CD1c-positive myeloid dendritic cell (primary cell): Measurements from ENCODE around the gene PDXP.

Source experiments
- DNase-seq: peaks from one replicate; pipeline ENCODE4 v3.0.0-alpha.2; 2016; ENCODE audit errors: extremely low spot score

PDXP gene

GRCh38 chr22:37658133-37659065, at the start of gene PDXP:
Gene PDXP (plus strand): TSS chr22:37658723. CDS start chr22:37658783, 60 bp downstream.
- DNase-seq = peak; percentile 99

GRCh38 chr22:37609240-37610152, 49.0 kb upstream of the PDXP start:
- DNase-seq = no peak

- peak; percentile 58 for DNase-seq
These were observed 48.4 kb upstream of the PDXP start for GRCh38 chr22:37610153-37610475.

- peak; percentile 94 for DNase-seq
These were observed 47.9 kb upstream of the PDXP start for GRCh38 chr22:37610480-37611129.

- DNase-seq = peak; percentile 35
These were observed 47.3 kb upstream of the PDXP start for GRCh38 chr22:37611207-37611606.

- no peak for DNase-seq
These were observed 42.1 kb upstream of the PDXP start for GRCh38 chr22:37616201-37617083.

GRCh38 chr22:37617431-37617830, 41.1 kb upstream of the PDXP start:
- no peak for DNase-seq

GRCh38 chr22:37618072-37618656, 40.4 kb upstream of the PDXP start:
- DNase-seq = no peak

GRCh38 chr22:37618674-37619073, 39.8 kb upstream of the PDXP start:
- no peak for DNase-seq

- no peak for DNase-seq
These were observed 38.5 kb upstream of the PDXP start for GRCh38 chr22:37619991-37620390.

GRCh38 chr22:37621352-37621860, 37.1 kb upstream of the PDXP start:
- no peak for DNase-seq

GRCh38 chr22:37623075-37624016, 35.2 kb upstream of the PDXP start:
- DNase-seq = peak; percentile 78

GRCh38 chr22:37624017-37624365, 34.5 kb upstream of the PDXP start:
- no peak for DNase-seq

- DNase-seq = no peak
These were observed 33.6 kb upstream of the PDXP start for GRCh38 chr22:37624876-37625275.

- DNase-seq = no peak
These were observed 32.8 kb upstream of the PDXP start for GRCh38 chr22:37625737-37626136.

- DNase-seq = no peak
These were observed 32.4 kb upstream of the PDXP start for GRCh38 chr22:37626144-37626543.

GRCh38 chr22:37626556-37627075, 31.9 kb upstream of the PDXP start:
- DNase-seq = no peak

- no peak for DNase-seq
These were observed 31.4 kb upstream of the PDXP start for GRCh38 chr22:37627121-37627520.

- peak; percentile 53 for DNase-seq
These were observed 31.0 kb upstream of the PDXP start for GRCh38 chr22:37627545-37627944.
